ENCODE results near the gene TBXA2R. TPM values are rescaled to one million over a fixed set of nuclear protein-coding genes. Genes with fewer than 3 reads are reported as not detected.
A peak's percentile ranks its signal among the peaks of the same experiment; 100 is the strongest.
"Not testable (repeated sequence)": the region's sequence is repeated elsewhere in the genome, so short reads cannot be mapped to it uniquely, and the experiment has no call there.

The TBXA2R gene
- total RNA-seq, 2 experiments from 2014 or later, result 0.26 to 0.54 TPM

DNA sequence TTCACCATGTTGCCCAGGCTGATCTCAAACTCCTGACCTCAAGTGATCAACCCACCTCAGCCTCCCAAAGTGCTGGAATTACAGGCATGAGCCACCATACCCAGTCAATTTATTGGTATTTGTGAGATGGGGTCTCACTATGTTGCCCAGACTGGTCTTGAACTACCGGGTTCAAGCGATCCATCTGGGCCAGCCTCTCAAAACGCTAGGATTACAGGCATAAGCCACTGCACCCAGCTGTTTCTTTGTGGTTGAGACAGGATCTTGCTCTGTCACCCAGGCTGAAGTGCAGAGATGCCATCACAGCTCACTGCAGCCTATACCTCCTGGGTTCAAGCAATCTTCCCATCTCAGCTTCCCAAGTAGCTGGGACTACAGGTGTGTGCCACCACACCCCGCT is 24.9 kb downstream of the TBXA2R start:
- CTCF ChIA-PET, result interaction anchor here (0.8 kb wide), 1 partner anchor 37 kb away, joined by 4 read pairs; no protein-coding TSS in a partner anchor
- DNase-seq; H3K36me3 Mint-ChIP-seq; H3K4me1 Mint-ChIP-seq; ATAC-seq; H3K4me3 Mint-ChIP-seq; H3K27me3 Mint-ChIP-seq; H3K9me3 Mint-ChIP-seq (ENCODE audit: low read depth); H3K27ac Mint-ChIP-seq: not testable (repeated sequence)

DNA sequence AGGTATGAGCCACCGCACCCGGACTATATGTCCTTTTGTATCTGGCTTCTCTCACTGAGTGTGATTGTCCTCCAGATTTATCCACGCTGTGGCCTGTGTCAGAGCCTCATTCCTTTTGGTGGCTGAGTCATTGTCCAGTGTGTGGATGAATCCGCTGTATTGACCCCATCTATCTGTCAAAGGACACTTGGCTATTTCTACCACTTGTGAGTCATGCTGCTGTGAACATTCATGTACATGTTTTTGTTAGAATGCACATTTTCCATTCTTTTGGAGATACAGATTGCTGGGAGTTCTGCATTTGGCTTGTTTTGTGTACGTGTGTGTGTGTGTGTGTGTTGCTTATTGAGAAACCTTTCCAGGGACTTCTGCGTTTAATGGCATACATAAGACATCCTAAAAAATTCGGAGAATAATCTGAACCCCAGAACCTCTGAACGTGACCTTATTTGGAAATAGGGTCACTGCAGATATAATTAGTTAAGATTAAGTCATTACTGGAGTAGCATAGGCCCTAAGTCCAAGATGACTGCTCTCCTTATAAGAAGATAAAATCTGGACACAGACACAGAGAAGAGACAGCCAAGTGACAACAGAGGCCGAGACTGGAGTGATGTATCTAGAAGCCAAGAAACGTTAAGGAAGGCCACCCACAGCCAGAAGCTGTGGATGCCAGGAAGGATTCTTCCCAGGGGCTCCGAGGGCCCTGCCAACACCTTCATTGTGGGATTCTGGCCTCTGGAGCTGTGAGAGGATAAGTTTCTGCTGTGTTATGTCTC is 26.3 kb downstream of the TBXA2R start:
- Mint-ChIP-seq H3K4me3 (no peak overlapping the region), H3K36me3 (peaks cover 1% of the 10 kb centered on the region), H3K27ac (no peak overlapping the region), H3K4me1 (no peaks in the 10 kb centered on the region), H3K9me3 (ENCODE audit: low read depth) (no peaks in the 10 kb centered on the region), H3K27me3 (peaks cover 6% of the 10 kb centered on the region)
- DNase-seq, result no peak
- no peak for ATAC-seq
- CTCF ChIA-PET, result no interaction called here

DNA sequence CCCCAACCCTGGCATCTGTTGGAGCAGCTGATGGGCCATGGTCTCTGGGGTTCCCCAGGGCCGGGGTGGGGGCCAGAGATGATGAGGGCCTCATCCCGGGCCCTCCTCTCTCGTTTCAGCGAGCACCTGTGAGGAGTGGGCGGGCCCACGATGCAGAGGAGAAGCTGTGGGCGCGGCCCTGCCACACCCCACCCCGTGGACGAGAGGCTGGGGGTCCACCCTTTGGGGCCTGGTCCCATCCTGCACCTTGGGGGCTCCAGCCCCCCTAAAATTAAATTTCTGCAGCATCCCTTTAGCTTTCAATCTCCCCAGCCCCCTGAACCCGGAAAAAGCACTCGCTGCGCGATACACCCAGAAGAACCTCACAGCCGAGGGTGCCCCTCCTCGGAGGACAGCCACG is 28.3 kb downstream of the TBXA2R start:
- CTCF ChIA-PET, result no interaction called here
- no peaks in the 10 kb centered on the region for H3K9me3 Mint-ChIP-seq (ENCODE audit: low read depth)

DNA sequence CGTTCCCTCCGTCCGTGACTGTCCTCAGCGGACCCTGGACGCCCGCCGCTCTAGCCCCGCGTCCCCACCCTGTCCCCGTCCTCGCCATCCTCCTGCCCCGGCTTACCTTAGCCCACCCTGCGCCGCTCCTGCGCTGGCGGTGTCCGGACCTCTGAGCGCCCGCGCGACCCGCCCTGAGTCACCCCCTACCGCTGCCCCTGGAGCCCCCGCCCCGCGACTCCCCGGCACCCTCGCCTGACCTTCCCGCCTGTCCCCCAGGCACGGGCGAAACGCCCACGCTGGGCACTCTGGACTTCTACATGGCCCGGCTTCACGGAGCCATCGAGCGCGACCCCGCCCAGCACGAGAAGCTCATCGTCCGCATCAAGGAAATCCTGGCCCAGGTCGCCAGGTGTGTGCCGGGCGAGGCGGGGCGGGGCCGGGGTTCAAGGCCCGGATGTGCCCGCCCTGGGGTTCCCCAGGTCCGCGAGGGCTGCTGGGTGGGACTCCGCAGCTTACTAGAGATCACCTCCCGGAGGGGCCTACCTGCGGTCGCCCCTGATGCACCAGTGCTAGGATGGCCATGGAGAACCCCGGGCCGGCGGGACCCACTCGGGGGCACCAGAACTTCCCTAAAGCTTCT is 28.8 kb downstream of the TBXA2R start:
- no peak overlapping the region for H3K4me3 Mint-ChIP-seq
- no peaks in the 10 kb centered on the region for H3K9me3 Mint-ChIP-seq (ENCODE audit: low read depth)
- H3K4me1 Mint-ChIP-seq, result peaks cover 3% of the 10 kb centered on the region

More for the DNA sequence above, 28.3 kb downstream of the TBXA2R start:
- peaks cover 10% of the 10 kb centered on the region for H3K36me3 Mint-ChIP-seq
- peaks cover 3% of the 10 kb centered on the region for H3K4me1 Mint-ChIP-seq
- no peak for DNase-seq
- H3K27ac Mint-ChIP-seq, result no peak overlapping the region
- no peak overlapping the region for H3K4me3 Mint-ChIP-seq
- ATAC-seq, result no peak
- peaks cover 2% of the 10 kb centered on the region for H3K27me3 Mint-ChIP-seq

DNA sequence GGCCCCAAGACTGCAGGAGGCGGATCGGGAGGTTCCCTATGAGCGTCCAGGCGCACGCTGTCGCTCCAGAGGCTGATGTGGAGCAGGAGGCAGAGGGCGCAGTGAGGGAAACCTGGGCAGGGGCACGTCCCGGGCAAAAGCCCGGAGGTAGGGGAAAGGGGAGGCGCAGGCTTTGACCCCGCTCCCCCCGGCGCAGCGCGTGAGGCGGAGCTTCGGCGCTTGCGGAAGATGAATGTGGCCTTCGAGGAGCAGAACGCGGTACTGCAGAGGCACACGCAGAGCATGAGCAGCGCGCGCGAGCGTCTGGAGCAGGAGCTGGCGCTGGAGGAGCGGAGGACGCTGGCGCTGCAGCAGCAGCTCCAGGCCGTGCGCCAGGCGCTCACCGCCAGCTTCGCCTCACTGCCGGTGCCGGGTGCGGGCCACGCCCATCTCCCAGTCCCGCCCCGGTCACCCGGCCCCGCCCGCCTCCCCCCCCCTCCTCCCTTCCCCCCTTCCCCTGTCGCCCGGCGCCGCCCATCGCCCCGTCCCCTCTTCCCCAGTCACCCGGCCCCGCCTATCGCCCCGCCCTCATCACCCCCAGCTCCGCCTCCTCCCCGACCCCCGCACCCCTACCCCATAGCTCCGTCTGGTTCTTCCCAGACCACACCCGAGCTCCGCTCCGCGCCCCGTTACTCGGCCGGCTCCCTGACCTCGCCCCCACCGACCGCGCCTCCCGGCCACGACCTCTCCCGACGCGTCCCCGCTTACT is 29.8 kb downstream of the TBXA2R start:
- Mint-ChIP-seq H3K4me1 (peaks cover 6% of the 10 kb centered on the region), H3K27ac (no peak overlapping the region), H3K27me3 (no peaks in the 10 kb centered on the region), H3K36me3 (peaks cover 10% of the 10 kb centered on the region), H3K4me3 (no peak overlapping the region), H3K9me3 (ENCODE audit: low read depth) (no peaks in the 10 kb centered on the region)
- CTCF ChIA-PET, result interaction anchor here (0.5 kb wide), 1 partner anchor 556 kb away, joined by 4 read pairs; no protein-coding TSS in a partner anchor
- DNase-seq (no peak), ATAC-seq (no peak)

More for the DNA sequence above, 28.8 kb downstream of the TBXA2R start:
- ATAC-seq (no peak), DNase-seq (no peak)
- Mint-ChIP-seq H3K36me3 (peaks cover 10% of the 10 kb centered on the region), H3K27ac (no peak overlapping the region), H3K27me3 (no peaks in the 10 kb centered on the region)
- CTCF ChIA-PET, result interaction anchor here (0.5 kb wide), 1 partner anchor 557 kb away, joined by 4 read pairs; no protein-coding TSS in a partner anchor

DNA sequence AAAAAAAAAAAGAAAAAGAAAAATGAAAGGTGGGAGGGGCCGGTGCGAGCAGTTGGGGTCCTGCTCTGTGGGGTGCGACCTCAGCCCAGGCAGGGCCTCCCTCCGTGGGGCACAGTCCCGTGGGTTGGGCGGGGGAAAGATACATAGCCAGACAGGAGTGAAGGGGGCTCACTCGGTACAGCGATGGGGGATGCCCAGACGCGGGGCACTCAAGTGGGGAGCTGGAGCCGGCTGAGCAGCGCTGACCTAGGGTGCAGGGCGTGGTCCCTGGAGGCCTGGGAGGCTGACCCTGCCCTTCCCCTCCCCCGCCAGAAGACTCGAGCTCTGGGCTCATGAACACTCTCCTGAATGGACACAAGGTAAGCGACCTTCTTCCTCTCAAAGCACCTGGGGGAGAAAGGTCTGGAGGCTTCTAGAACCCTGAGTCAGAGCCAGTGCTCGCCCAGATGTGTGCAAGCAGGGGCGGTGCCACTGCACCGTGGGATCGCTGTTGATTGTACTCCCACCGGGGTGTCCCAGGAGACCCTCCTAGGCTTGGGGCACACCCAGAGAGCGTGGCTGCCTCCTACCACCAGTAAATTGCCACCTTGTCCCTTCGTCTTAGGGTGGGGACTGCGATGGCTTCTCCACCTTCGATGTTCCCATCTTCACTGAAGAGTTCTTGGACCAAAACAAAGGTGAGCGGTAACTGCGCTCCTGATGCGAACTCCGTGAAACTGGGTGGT is 30.6 kb downstream of the TBXA2R start:
- no peaks in the 10 kb centered on the region for H3K9me3 Mint-ChIP-seq (ENCODE audit: low read depth)
- H3K4me1 Mint-ChIP-seq, result peaks cover 9% of the 10 kb centered on the region
- H3K27ac Mint-ChIP-seq, result no peak overlapping the region
- peaks cover 10% of the 10 kb centered on the region for H3K36me3 Mint-ChIP-seq
- ATAC-seq, result no peak
- no peak overlapping the region for H3K4me3 Mint-ChIP-seq
- no peaks in the 10 kb centered on the region for H3K27me3 Mint-ChIP-seq
- DNase-seq, result no peak
- CTCF ChIA-PET, result interaction anchor here (1.2 to 1.5 kb wide), 3 partner anchors 19 to 29 kb away, joined by 4 to 7 read pairs (median 5); partner anchors contain the start of gene MFSD12

DNA sequence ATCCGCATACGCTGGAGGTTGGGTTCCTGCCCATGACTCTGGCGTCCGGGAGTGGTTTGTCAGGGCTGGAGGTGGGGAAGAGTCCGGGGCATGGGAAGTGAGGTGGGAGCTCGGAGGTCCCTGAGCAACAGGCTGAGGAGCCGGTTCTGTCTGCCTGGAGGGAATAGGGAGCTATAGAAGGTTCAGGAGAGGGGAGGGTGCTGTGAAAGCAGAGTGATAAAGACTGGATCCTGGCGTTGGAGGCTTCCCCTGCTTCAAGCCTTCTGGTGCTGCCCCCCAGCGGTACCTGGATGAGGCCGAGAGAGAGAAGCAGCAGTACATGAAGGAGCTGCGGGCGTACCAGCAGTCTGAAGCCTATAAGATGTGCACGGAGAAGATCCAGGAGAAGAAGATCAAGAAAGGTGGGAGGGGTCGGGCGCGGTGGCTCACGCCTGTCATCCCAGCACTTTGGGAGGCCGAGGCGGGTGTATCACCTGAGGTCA is 31.4 kb downstream of the TBXA2R start:
- CTCF ChIA-PET, result interaction anchor here (1.2 to 1.5 kb wide), 3 partner anchors 19 to 28 kb away, joined by 4 to 7 read pairs (median 5); partner anchors contain the start of gene MFSD12
- Mint-ChIP-seq H3K27me3 (no peaks in the 10 kb centered on the region), H3K36me3 (peaks cover 10% of the 10 kb centered on the region), H3K27ac (no peak overlapping the region), H3K4me3 (no peak overlapping the region), H3K4me1 (peaks cover 11% of the 10 kb centered on the region), H3K9me3 (ENCODE audit: low read depth) (no peaks in the 10 kb centered on the region)
- no peak for ATAC-seq
- DNase-seq, result no peak

DNA sequence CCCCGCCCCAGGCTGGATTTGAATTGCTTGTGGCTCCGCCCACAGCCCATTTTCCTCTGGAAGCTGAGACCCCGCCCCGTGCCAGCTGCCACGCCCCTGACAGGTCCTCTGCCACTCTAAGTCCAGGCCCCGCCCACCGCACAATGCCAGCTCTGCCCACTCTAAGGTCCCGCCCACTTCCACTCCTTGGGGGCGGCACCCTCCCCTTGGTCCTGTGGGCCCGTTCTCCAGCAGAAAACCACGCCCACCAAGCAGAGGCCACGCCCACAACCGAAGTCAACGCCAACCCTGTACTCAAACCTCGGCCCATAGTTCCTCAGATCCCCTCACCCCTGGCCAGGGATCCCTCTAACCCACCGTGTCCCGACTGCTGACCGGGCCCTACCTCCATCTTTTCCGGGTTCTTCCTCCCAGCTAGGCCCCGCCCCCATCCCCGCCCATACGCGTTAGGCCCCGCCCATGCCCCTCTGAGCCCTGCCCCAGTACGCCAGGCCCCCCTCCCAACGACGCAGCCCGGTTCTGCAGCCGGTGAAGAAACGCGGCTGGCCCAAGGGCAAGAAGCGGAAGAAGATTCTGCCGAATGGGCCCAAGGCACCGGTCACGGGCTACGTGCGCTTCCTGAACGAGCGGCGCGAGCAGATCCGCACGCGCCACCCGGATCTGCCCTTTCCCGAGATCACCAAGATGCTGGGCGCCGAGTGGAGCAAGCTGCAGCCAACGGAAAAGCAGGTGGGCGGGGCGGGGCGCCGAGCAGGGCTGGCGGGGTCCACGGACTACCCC is 32.6 kb downstream of the TBXA2R start:
- Mint-ChIP-seq H3K36me3 (peaks cover 10% of the 10 kb centered on the region), H3K27me3 (no peaks in the 10 kb centered on the region), H3K27ac (peak overlapping the region; percentile 78), H3K4me1 (peaks cover 11% of the 10 kb centered on the region), H3K4me3 (peak overlapping the region; percentile 76), H3K9me3 (ENCODE audit: low read depth) (no peaks in the 10 kb centered on the region)
- ATAC-seq (peak; percentile 24), DNase-seq (peak; percentile 97)
- CTCF ChIA-PET, result interaction anchor here (1.2 to 1.8 kb wide), 3 partner anchors 27 to 45 kb away, joined by 3 to 8 read pairs (median 5); no protein-coding TSS in a partner anchor

DNA sequence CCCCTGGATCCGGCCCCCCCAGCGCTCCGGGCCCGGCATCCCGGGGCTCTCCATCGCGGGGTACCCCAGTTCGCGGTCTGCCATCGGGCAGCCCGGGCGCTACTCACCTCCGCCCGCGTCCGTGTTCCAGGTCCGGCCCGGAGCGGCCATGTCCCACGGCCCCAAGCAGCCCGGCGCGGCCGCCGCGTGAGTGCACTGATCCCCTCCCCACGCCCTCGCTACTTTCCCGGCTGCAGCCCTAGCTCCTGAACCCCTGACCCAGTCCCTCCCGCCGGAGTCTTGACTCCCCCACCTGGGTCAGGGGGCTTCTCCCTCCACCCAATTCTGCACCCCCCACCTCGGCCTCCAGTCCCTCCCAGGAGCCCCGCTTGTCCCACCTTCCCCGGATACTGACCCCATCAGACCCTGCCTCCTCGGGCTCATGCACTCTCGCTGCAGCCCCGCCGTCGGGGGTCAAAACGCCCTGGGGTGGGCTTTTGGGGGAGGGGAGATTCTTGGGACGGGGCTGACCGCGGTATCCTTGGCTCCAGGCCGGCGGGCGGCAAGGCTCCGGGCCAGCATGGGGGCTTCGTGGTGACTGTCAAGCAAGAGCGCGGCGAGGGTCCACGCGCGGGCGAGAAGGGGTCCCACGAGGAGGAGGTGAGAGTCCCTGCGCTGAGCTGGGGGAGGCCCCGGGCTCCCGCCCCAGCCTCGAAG is 33.4 kb downstream of the TBXA2R start:
- DNase-seq (peak; percentile 56), ATAC-seq (peak; percentile 8)
- Mint-ChIP-seq H3K27me3 (no peaks in the 10 kb centered on the region), H3K9me3 (ENCODE audit: low read depth) (no peaks in the 10 kb centered on the region), H3K4me3 (peak overlapping the region; percentile 76), H3K27ac (peak overlapping the region; percentile 78), H3K36me3 (peaks cover 10% of the 10 kb centered on the region), H3K4me1 (peaks cover 11% of the 10 kb centered on the region)
- CTCF ChIA-PET, result interaction anchor here (1.2 to 1.8 kb wide), 2 partner anchors 28 to 46 kb away, joined by 3 to 8 read pairs; no protein-coding TSS in a partner anchor

DNA sequence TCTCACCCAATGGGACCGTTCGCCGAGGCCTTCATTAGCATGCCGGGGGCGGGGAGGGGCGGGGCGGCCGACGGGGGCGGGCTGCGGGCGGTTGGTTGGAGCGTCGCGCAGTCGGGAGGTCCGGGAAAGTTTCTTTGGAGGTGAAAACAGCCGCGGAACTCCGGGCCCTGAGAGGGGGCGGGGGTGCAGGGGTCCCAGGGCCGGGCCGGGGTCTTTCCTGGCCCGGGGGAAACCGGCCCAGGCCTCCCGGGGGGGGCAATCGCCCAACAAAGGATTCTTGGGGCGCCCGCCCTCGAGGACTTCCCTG is 33.9 kb downstream of the TBXA2R start, which contains the start of gene HMG20B:
TSS of gene HMG20B (plus strand) at position 90 of the 307 bp plus-strand sequence. CDS start 366 bp downstream, outside the sequence.
- Mint-ChIP-seq H3K27me3 (no peaks in the 10 kb centered on the region), H3K4me1 (peaks cover 11% of the 10 kb centered on the region), H3K27ac (peak within 1 kb of the TSS; percentile 78), H3K9me3 (ENCODE audit: low read depth) (no peaks in the 10 kb centered on the region), H3K36me3 (peaks cover 10% of the 10 kb centered on the region), H3K4me3 (peak within 1 kb of the TSS; percentile 76)
- CTCF ChIA-PET, result no interaction called here
- DNase-seq (no peak), ATAC-seq (no peak)

DNA sequence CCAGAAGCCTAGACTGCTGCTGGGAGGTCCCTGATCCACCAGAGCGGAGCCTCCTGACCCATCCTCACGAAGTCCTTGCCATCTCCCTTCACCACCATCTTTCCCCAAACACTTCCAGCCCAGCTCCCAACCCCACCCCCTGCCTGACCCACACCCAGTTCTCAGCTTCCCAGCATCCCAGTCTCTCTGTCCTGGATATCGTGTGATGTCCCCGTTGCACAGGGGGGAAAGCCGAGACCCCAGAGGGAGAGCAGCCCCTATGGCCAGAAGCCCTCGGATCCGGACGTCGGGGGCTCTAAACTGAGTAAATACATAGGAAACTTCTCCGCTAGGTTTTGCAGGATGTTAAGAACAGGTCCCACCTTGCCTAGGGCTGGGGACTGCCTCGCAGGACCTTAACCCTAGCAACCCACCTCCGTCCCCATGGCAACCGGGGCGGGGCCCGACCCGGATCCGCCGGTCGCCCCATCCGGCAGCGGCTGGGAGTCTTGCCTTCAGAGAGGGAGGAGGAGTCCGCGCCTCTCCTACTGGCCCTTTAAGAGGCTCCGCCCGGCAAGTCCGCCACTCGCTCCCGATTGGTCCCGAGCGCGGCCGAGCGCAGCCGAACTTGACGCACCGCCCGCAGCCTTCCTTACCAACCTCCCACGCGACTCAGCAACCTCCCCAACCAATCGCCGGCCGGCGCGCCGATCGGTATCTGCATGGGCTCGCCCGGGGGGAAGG is 34.4 kb downstream of the TBXA2R start:
- Mint-ChIP-seq H3K36me3 (peaks cover 10% of the 10 kb centered on the region), H3K4me1 (peaks cover 11% of the 10 kb centered on the region), H3K27ac (peak overlapping the region; percentile 61), H3K9me3 (ENCODE audit: low read depth) (no peaks in the 10 kb centered on the region), H3K4me3 (peak overlapping the region; percentile 76), H3K27me3 (no peaks in the 10 kb centered on the region)
- CTCF ChIA-PET, result no interaction called here
- ATAC-seq (peak; percentile 96), DNase-seq (peak; percentile 100)

Measured in activated CD8-positive, alpha-beta memory T cell treated with anti-CD3 and anti-CD28 coated beads, Interleukin-2, amount 10 ng/mL, durations not matched to agents 7 days and 5 days (primary cell).